ENCODE data around the gene RMDN2.

DNA sequence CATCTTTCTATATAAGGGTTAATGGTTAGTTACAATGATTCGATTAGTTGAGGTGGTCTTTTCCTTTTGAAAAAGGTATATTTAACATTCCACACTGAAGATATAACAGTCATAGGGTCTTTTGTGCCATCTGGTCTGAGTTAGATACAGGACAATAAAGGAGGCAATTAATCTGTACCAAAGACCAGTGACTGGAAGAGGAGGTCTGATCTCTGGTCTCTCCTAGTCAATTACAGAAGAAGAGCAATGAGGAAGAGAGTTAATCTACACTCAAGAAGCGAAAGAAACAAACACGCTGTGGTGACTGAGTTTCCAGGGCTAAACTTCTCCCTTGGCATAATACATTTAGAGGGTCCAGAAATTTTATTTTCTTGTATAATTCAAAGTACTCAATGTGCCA lies 20.7 kb upstream of the RMDN2 start:
- TF ChIP-seq, protein P1, sequence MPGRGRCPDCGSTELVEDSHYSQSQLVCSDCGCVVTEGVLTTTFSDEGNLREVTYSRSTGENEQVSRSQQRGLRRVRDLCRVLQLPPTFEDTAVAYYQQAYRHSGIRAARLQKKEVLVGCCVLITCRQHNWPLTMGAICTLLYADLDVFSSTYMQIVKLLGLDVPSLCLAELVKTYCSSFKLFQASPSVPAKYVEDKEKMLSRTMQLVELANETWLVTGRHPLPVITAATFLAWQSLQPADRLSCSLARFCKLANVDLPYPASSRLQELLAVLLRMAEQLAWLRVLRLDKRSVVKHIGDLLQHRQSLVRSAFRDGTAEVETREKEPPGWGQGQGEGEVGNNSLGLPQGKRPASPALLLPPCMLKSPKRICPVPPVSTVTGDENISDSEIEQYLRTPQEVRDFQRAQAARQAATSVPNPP (IDR thresholded peaks at IDR 0.05; ENCODE audit: borderline replicate concordance, insufficient read depth, insufficient read length), result no peak
- TF ChIP-seq BCOR (IDR thresholded peaks at IDR 0.05), result no peak
- no peak for TF ChIP-seq SIN3A (IDR thresholded peaks at IDR 0.05; ENCODE audit: borderline replicate concordance in 2 of 2, control insufficient read depth in 1 of 2, low read depth in 2 of 2, low read length in 2 of 2)

Measured in K562 (cell line).